NCI-H1436 treated with DMSO at 0.1 percent for 48 hours (cell line): ENCODE measurements around the gene ACOX1.

ENCODE experiments used
- DNase-seq: peaks from one replicate; lab custom pipeline; 2025; lab: John Stamatoyannopoulos, UW

ACOX1 gene

GRCh38 chr17:76008630-76009425 lies 29.9 kb upstream of the ACOX1 start:
- no peak for DNase-seq

- no peak for DNase-seq
Observed at GRCh38 chr17:76008208-76008607, 29.2 kb upstream of the ACOX1 start.

- no peak for DNase-seq
Observed at GRCh38 chr17:76007850-76008165, 28.8 kb upstream of the ACOX1 start.

GRCh38 chr17:76007131-76007849 lies 28.3 kb upstream of the ACOX1 start:
- DNase-seq = no peak

DNA sequence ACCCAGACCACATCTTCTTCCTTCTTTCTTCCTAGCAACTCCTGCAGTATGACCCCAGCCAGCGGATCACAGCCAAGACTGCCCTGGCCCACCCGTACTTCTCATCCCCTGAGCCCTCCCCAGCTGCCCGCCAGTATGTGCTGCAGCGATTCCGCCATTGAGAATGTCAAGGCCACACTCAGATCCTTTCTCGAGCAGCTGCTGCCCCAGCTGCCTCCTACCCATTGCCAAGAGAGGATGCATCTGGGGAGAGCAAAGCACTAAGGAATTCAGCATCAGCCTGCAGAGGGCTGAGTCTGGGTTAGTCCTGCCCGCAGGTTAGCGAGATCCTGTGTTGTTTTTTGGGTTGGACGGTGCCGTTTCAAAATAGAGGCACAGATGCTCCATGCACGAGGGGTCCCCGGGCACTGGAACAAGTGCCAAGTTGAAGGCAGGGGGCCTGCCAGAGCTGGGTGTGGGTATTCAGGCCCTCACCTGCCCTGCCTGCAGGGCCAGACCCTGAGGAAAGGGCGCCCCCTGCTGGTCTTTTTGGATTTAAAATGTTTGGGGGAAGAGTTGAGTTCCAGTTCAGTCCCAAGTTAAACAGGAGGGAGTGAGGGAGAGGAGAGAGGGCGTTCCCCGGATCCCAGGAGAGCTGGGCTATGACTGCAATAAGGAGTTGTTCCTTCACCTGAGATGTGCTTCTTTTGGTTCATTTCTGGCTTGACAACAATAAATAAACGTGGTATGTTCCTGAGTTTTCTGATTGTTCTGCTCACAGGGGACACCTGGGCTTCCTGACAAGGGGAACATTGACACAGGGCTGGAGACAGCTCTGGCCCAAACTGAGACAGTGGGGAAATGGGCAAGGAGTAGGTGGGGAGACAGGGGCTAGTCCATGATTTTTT lies 26.5 kb upstream of the ACOX1 start:
- DNase-seq = no peak

DNA sequence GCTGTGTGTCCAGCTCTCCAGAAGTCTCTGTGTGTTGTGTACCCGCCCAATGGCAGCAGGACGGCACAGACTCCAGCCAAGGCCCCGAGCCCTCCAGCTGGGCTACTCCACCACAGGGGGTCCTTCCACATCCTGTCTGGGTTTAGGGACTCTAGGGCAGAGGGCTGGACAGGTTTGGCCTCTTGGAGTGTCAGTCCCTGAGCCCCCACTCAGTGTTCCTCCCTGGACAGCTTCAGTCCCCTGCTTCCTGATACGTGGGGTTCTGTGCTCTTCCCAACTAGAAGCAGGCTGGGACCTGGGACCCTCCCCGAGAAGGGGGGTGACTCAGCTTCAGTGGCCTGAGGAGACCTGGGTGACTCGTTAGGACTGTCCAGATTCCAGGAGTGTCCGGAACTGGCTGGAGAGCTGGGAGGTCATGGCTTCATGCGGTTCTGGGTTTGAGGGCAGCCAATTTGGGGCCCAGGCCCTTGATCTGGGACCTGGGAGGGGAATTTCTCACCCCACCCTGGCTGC lies 25.8 kb upstream of the ACOX1 start:
- DNase-seq = no peak

- no peak for DNase-seq
Observed at GRCh38 chr17:76003915-76004314, 24.9 kb upstream of the ACOX1 start.

DNA sequence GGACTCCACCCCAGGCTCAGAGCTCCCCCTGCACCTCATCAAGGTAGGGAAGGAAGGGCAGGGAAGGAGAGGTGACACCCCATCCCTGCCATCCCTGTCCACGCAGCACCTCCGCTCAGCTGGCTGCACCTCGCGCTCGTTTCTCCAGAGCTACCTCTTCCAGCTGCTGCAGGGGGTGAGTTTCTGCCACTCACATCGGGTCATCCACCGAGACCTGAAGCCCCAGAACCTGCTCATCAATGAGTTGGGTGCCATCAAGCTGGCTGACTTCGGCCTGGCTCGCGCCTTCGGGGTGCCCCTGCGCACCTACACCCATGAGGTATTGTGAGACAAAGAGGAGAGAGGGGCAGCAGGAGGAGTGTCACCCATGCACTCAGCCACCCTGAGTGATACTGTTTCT lies 23.1 kb upstream of the ACOX1 start:
- DNase-seq = no peak

- no peak for DNase-seq
Observed at GRCh38 chr17:76000755-76001521, 22.0 kb upstream of the ACOX1 start, which contains the start of gene CDK3. CDK3 (plus strand) TSS chr17:76000855; CDS start chr17:76001426, 571 bp downstream.

- DNase-seq = no peak
Observed at GRCh38 chr17:76000016-76000754, 21.2 kb upstream of the ACOX1 start.

GRCh38 chr17:75998327-75998795 lies 19.4 kb upstream of the ACOX1 start:
- DNase-seq = no peak

DNA sequence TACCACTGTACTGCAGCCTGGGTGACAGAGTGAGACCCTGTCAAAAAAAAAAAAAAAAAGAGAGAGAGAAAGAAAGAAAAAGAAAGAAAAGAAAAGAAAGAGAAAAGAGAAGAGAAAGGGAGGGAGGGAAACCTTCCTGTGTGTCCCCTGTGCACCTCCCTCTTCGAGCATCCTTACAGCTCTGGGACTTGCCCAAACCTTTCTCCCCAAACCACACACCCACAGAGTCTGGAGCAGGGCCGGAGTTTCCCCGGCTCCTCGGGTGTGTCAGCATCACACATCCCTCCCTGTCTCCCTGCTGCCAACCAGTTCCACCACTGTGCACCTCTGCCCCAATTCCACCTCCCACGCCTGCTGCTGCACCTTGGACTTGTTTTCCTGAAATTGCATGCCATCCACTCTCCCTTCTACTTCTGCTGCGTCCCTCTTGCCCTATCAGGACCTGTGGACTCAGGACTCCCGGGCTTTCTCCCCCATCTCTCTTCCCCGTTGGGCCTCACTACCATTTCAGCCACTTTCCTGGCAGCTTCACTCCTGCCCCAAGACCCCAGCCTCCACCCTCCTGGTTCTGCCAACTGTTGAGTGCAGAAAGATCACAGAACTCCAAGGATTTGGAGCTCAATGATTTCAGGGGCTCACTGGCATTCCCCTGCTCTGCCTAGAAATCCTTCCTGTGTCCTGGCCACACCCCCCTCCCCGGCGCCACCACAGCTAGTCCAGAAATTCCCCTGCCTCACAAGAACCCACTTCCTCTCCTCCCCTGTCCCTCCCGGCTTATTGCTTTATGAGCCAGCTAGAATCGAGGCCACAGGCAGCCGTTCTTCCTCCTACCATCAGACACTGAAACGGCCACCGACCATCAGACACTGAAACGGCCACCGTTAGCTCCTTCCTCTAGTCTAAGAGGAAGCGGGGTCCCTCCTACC lies 18.0 kb upstream of the ACOX1 start:
- no peak for DNase-seq

DNA sequence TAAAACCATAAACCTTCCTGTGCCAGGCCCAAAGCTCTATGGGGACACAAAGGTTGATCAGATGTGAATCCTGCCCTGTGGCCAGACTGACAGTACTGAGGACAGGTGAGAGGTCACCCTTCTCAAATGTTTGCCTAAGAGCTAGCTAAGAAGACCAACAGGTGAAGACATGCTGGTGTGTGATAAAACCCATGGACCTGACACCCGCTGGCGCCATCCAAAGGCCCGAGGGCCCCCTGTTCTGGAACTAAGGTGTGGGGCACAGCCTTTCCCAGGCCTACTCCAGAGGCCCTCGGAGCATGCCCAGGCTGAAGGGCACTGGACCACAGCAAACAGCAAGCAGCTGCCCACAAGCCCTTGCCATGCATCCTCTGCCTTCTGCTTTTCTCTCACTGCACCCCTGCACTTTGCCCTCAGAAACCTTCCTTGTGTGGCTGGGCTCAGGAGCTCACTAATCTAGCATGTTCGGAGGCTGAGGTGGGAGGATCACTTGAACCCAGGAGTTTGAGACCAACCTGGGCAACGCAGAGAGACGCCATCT lies 16.5 kb upstream of the ACOX1 start:
- DNase-seq = no peak

GRCh38 chr17:75994802-75995370 lies 15.9 kb upstream of the ACOX1 start:
- no peak for DNase-seq

DNA sequence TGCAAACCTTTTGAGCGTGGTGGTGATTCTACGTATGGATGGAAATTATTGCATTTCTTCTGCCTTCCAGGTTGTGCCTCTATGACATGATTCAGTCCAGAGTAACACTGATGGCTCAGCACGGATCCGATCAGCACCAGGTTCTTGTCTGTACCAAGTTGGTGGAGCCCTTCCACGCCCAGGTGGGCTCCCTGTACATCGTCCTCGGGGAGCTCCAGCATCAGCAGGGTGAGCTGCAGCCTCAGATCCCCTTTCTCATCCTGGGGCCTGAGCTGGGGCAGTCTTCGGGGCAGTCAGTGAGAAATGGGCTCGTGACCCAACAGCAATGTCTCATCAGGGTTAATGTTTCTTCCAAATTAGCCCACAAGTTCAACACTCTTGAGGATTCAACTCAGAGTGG lies 12.4 kb upstream of the ACOX1 start:
- no peak for DNase-seq

GRCh38 chr17:75987041-75987440 lies 8.1 kb upstream of the ACOX1 start:
- no peak for DNase-seq

DNA sequence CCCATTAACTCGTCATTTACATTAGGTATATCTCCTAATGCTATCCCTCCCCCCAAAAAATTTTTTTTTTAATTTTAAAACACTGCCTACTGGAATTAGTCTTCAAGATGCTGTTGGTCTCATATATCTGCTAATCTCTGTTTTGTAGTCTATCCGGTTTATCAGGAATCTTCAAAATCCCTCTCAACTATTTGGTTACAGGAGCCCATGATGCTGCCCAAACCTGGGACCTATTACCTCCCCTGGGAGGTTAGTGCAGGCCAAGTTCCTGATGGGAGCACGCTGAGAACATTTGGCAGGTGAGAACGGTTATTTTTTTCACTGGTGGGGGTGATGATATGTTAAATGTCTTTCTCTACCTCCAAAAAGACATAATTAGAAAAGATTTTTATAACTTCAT lies 7.0 kb upstream of the ACOX1 start:
- DNase-seq = no peak

- no peak for DNase-seq
Observed at GRCh38 chr17:75983501-75984181, 4.7 kb upstream of the ACOX1 start.
